SK-N-MC (cell line): ENCODE results near the gene PIK3R1.

Experiments
- EZH2 ChIP-seq: fragments of 200-600 bp; sonication (generic); IDR thresholded peaks from one replicate; pipeline ENCODE4 v1.6.1; 2017; ENCODE audit warnings: antibody characterized with exemption
- POLR2AphosphoS5 ChIP-seq: IDR thresholded peaks from 2 replicates; pipeline ENCODE4 v1.6.1; 2012; ENCODE audit warnings: mild to moderate bottlenecking, low read depth, low read length, borderline replicate concordance

GRCh38 chr5:68316469-68316868 is 100.9 kb downstream of the PIK3R1 start:
- TF ChIP-seq EZH2 (no peak), POLR2AphosphoS5 (no peak)
